Measurements from ENCODE around the gene CBX8. TPM values are rescaled to one million over a fixed set of nuclear protein-coding genes. Genes with fewer than 3 reads are reported as not detected.

CBX8 gene
- total and polyA plus RNA-seq, 2 of the 13 experiments (the other 11 are each of a cell fraction or from before 2014, with no cell fraction given), result 0.34 to 12.6 TPM

DNA sequence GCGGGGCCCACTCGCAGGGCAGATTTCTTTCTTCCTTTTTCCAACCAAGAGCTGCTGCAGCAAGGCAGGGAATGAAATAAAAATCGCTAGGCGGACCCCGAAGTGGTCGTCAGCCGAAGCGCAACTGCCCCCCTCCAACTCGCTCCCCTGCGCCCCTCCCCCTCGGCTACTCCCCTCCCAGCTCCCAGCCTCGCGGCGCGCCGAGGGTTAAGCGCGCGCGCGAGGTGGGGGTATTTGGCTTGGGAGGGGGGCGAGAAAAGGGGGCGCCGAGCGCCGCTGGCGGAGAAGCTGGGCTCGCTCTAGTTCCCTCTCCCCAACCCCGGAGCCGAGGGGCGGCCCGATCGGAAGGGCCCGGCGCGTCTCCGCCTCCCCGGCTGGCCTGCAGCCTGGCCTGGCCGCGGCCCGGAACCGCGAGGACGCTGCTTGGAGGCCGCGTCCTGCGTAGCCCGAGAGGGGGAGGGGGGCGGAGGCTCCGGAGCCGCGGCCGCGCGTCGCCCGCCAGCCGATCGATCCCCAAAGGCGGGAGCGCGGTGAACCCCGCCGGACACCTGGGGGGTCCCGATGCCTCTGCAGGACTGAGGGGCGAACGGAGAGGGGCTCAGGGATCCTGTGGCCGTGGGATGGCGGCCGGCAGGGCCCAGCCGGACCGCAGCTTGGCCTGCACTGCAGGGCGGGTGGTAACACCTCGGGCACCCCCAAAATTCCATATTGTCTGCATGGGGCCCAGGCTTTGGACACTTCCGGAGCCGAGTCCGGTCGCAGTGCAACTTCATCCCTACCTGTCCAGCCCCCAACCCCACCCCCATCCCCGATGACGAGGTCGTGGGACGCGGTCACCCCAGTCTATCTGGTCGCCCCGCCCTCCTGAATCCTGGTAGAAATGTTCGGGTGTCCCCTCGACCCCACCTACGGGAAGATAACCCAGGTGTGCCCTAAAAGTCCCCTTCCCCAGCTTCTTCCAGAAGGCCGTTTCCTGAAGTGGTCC lies 47.2 kb upstream of the CBX8 start:
- 4% methylated on average over 44 of the region's 89 CpGs for WGBS (ENCODE audit: low lambda C conversion rate)
- peak; percentile 65 for ATAC-seq
- no peak for DNase-seq (ENCODE audit: low spot score)
- Histone ChIP-seq H3K9me3 (ENCODE audit: low read length) (no peaks in the 10 kb centered on the region), H4K20me1 (ENCODE audit: insufficient read depth, low read length) (no peaks in the 10 kb centered on the region), H3K4me3 (replicated peaks in 1 of 3; ENCODE audit: insufficient read depth in 1 of 3, low read depth in 2 of 3, low read length in 3 of 3) (peak overlapping the region; percentile 63 to 87 (median 77)), H2AFZ (ENCODE audit: low read length) (no peak overlapping the region), H3K4me1 (ENCODE audit: insufficient read depth, low read length) (peaks cover 80% of the 10 kb centered on the region), H3K27ac (ENCODE audit: extremely low read length, insufficient read depth, low read length) (peak overlapping the region; percentile 85), H3K9ac (ENCODE audit: insufficient read depth, low read depth, low read length) (peak overlapping the region; percentile 92), H3K79me2 (ENCODE audit: insufficient read depth, low read length) (no peaks in the 10 kb centered on the region), H3K4me2 (ENCODE audit: low read depth, low read length) (peak overlapping the region; percentile 99), H3K27me3 (ENCODE audit: control insufficient read depth in 1 of 2, insufficient read depth in 2 of 2, low read length in 2 of 2) (no peaks in the 10 kb centered on the region), H3K36me3 (replicated peaks in 1 of 2; ENCODE audit: control insufficient read depth in 1 of 2, insufficient read depth in 2 of 2, low read length in 2 of 2) (no peaks in the 10 kb centered on the region)
- no peak for FAIRE-seq
- in situ Hi-C loops (cut with HindIII; ENCODE audit: extremely low pct_ligation_motif_present, low pct_unique_long_range_greater_than_20kb), result loop anchor here (5.0 kb wide), 1 partner anchor 83 kb away; no protein-coding TSS in a partner anchor
- BruUV-seq (replicated peaks), result TSS peak; percentile 81
- intact Hi-C loops (cut with micrococcal nuclease; ENCODE audit: unreplicated experiment), result loop anchor here (2.0 kb wide), 1 partner anchor 149 kb away; no protein-coding TSS in a partner anchor
- ChIA-PET POLR2A (interaction anchor here (0.9 to 9.7 kb wide), 14 partner anchors 8 to 146 kb away, joined by 3 to 333 read pairs (median 6); partner anchors contain the start of gene CBX8), CTCF (ENCODE audit: low intra/inter-chr PET ratio, low total read pairs) (interaction anchor here (1.4 to 2.6 kb wide), 2 partner anchors 62 to 147 kb away, joined by 3 to 6 read pairs; no protein-coding TSS in a partner anchor)
- peak; percentile 41; the same call in 1 of the 2 replicates for TF ChIP-seq HIVEP1 (CRISPR knock-in tag; IDR thresholded peaks at IDR 0.05)
- no peak for TF ChIP-seq RFXANK (CRISPR knock-in tag; IDR thresholded peaks at IDR 0.05)
- peak; percentile 80; the same call in 1 of the 2 replicates for TF ChIP-seq ZFYVE20 (CRISPR knock-in tag; IDR thresholded peaks at IDR 0.05; ENCODE audit: borderline replicate concordance, low read depth)
- TF ChIP-seq SRSF4 (IDR thresholded peaks at IDR 0.05; ENCODE audit: low read depth, low read length, poor library complexity, severe bottlenecking), result no peak
- TF ChIP-seq AGO1 (IDR thresholded peaks at IDR 0.05; ENCODE audit: low read depth, low read length, poor library complexity, severe bottlenecking), result no peak
- TF ChIP-seq, protein P1, sequence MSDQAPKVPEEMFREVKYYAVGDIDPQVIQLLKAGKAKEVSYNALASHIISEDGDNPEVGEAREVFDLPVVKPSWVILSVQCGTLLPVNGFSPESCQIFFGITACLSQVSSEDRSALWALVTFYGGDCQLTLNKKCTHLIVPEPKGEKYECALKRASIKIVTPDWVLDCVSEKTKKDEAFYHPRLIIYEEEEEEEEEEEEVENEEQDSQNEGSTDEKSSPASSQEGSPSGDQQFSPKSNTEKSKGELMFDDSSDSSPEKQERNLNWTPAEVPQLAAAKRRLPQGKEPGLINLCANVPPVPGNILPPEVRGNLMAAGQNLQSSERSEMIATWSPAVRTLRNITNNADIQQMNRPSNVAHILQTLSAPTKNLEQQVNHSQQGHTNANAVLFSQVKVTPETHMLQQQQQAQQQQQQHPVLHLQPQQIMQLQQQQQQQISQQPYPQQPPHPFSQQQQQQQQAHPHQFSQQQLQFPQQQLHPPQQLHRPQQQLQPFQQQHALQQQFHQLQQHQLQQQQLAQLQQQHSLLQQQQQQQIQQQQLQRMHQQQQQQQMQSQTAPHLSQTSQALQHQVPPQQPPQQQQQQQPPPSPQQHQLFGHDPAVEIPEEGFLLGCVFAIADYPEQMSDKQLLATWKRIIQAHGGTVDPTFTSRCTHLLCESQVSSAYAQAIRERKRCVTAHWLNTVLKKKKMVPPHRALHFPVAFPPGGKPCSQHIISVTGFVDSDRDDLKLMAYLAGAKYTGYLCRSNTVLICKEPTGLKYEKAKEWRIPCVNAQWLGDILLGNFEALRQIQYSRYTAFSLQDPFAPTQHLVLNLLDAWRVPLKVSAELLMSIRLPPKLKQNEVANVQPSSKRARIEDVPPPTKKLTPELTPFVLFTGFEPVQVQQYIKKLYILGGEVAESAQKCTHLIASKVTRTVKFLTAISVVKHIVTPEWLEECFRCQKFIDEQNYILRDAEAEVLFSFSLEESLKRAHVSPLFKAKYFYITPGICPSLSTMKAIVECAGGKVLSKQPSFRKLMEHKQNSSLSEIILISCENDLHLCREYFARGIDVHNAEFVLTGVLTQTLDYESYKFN (CRISPR knock-in tag; conservative IDR thresholded peaks at IDR 0.05), result peak; percentile 65
- TF ChIP-seq BHLHE40 (IDR thresholded peaks at IDR 0.05; ENCODE audit: low read length), result no peak
- TF ChIP-seq AKAP8 (CRISPR knock-in tag; IDR thresholded peaks at IDR 0.05), result peak; percentile 81
- TF ChIP-seq ZNF260 (CRISPR knock-in tag; IDR thresholded peaks at IDR 0.05; ENCODE audit: borderline replicate concordance, low read depth), result no peak
- peak; percentile 95 for TF ChIP-seq ZNF253 (CRISPR knock-in tag; IDR thresholded peaks at IDR 0.05; ENCODE audit: borderline replicate concordance)
- peak; percentile 60 for TF ChIP-seq THRA (CRISPR knock-in tag; IDR thresholded peaks at IDR 0.05; ENCODE audit: borderline replicate concordance)
- peak; percentile 86; the same call in 1 of the 2 replicates for TF ChIP-seq LBX2 (CRISPR knock-in tag; IDR thresholded peaks at IDR 0.05; ENCODE audit: borderline replicate concordance)
- TF ChIP-seq ZNF572 (CRISPR knock-in tag; IDR thresholded peaks at IDR 0.05), result no peak
- TF ChIP-seq ATAD3A (CRISPR knock-in tag; IDR thresholded peaks at IDR 0.05), result no peak
- peak; percentile 84 for TF ChIP-seq ZZZ3 (CRISPR knock-in tag; IDR thresholded peaks at IDR 0.05; ENCODE audit: borderline replicate concordance)

Data from HepG2 (cell line).